PFSK-1 (cell line): ENCODE data around the gene BMERB1.

Experiments used
- POLR2AphosphoS5 ChIP-seq: IDR thresholded peaks from 2 replicates; pipeline ENCODE4 v1.6.1; 2012; ENCODE audit warnings: low read depth, mild to moderate bottlenecking, control low read depth, low read length, moderate library complexity
- TAF1 ChIP-seq: IDR thresholded peaks from 2 replicates; pipeline ENCODE4 v1.6.1; 2012; ENCODE audit warnings: low read length, control low read depth, borderline replicate concordance; ENCODE audit not compliant: insufficient read depth

DNA sequence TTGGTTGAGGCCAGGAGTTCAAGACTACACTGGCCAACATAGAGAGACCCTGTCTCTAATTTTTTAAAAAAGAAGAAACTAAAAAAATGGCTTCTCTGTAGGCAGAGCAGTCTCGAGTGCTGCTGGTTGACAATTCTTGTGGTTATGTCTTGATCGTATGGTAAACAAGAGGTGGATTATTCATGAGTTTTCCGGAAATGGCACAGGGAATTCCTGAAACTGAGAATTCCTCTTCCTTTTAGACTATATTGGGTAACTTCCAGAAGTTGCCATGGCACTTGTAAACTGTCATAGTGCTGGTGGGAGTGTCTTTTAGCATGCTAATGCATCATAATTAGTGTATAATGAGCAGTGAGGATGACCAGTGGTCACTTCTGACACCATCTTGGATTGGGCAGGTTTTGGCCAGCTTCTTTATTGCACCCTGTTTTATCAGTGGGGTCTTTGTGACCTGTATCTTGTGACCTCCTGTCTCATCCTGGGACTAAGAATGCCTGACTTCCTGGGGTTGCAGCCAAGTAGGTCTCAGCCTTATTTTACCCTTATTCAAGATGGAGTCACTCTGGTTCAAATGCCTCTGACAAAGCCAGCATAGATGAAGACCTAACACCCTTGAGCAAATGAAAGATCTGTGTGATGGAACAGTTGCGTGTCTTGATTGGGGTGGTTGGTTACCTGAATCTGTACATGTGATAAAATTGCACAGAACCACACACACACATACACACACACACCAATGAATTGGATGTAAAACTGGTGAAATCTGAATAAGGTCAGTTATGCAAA is 30.2 kb downstream of the BMERB1 start:
- TF ChIP-seq TAF1 (no peak), POLR2AphosphoS5 (no peak)
